Ovary (tissue), 9 donors: Measurements from ENCODE around the gene VPS13C. TPM values are rescaled to one million over a fixed set of nuclear protein-coding genes. Genes with fewer than 3 reads are reported as not detected.

Source experiments
- DNase-seq, 5 donors: peaks; one replicate each; pipeline ENCODE4 v3.0.0-alpha.2; 2019 to 2020
- H3K27ac ChIP-seq, 2 donors: fragments of 200-600 bp; one replicate each; pipeline versions ENCODE4 v1.5.1 to v1.8.0; 2019 to 2022
- H3K27me3 ChIP-seq: fragments of 200-600 bp; one replicate; pipeline ENCODE4 v1.8.0; 2022
- H3K36me3 ChIP-seq: fragments of 200-600 bp; sonication (generic); one replicate; pipeline ENCODE4 v1.5.1; 2019
- H3K4me1 ChIP-seq: one replicate; pipeline ENCODE4 v1.8.1; 2013; ENCODE audit warnings: mild to moderate bottlenecking, moderate library complexity; ENCODE audit not compliant: insufficient read depth
- H3K4me3 ChIP-seq: fragments of 200-600 bp; sonication (generic); one replicate; pipeline ENCODE4 v1.5.1; 2017
- H3K9me3 ChIP-seq, 2 donors: fragments of 200-600 bp in 1 of 2; sonication (generic) in 1 of 2; one replicate each; pipeline versions ENCODE4 v1.5.1 to v1.8.1; 2013 to 2019; ENCODE audit warnings: mild to moderate bottlenecking in 1 of 2, moderate library complexity in 1 of 2
- CTCF ChIP-seq, 3 donors: fragments of 450-650 bp in 2 of 3; fragments of 200-600 bp in 1 of 3; IDR thresholded peaks; one replicate each; pipeline versions ENCODE4 v1.5.1 to v1.8.0; 2016 to 2022; ENCODE audit warnings: antibody characterized with exemption in 3 of 3, mild to moderate bottlenecking in 1 of 3
- EP300 ChIP-seq: sonication (generic); formaldehyde crosslinking; IDR thresholded peaks from one replicate; pipeline ENCODE4 v1.6.1; 2017; ENCODE audit warnings: antibody characterized with exemption
- POLR2A ChIP-seq: fragments of 450-650 bp; IDR thresholded peaks from one replicate; pipeline ENCODE4 v1.6.1; 2017; ENCODE audit warnings: antibody characterized with exemption, mild to moderate bottlenecking, moderate library complexity
- WGBS, 3 donors: extraction: QIAGEN DNeasy Blood & Tissue Kit in 1 of 3; methylation state at CpG; one replicate each; pipeline versions ENCODE4 v1.1.5 to v1.1.7; 2013 to 2017; 5-methylcytosine and 5-hydroxymethylcytosine counted together
- intact Hi-C, 4 donors: fragments of 100-400 bp; cut with DNase I; formaldehyde crosslinking; loops; one replicate each; pipeline versions ENCODE4 v1.11.0 to v1.15.1; 2022 to 2023
- polyA plus RNA-seq, 2 donors: library from polyadenylated mRNA; stranded (reverse); fragments of 200-250 nt in 1 of 2; fragments of 350-450 nt in 1 of 2; fragmentation: Illumina TruSeq in 1 of 2; extraction: RNeasy Lipid Tissue Mini Kit (QIAGEN cat#74804) in 1 of 2; gene quantifications; one replicate each; pipeline ENCODE4 v1.2.3, GENCODE V29; 2013 to 2014
- total RNA-seq, 7 donors: library from RNA; depleted of rRNA in 2 of 7; stranded (reverse); fragments of >200 nt in 2 of 7; fragmentation: NEBNext Ultra II Directional in 3 of 7; extraction: Animal tissue kit (Norgen Biotek cat#: 25700) in 3 of 7; gene quantifications; one replicate each; pipeline versions ENCODE4 v1.1.0 to v1.2.4, GENCODE V29; 2016 to 2023
- donor health status: DM: no; HTN: no; CAD: no; lungs with moderate emphysema.
- donor health status: DM: no; HTN: no; CAD: no.
- donor health status: Bipolar disorder and iron deficiency.
- donor health status: DM: yes; HTN: yes; CAD: no.
- donor health status: DM: no; HTN: no; CAD: no.
- donor health status: DM: yes; HTN: yes; CAD: no.

The VPS13C gene
- total and polyA plus RNA-seq, 9 donors, result 19.4 to 78.1 (median 68.4) TPM

- Histone ChIP-seq H3K9me3 (no peaks in the 10 kb centered on the region), H3K27me3 (no peaks in the 10 kb centered on the region), H3K36me3 (no peaks in the 10 kb centered on the region), H3K27ac (no peak overlapping the region), H3K4me1 (no peaks in the 10 kb centered on the region), H3K4me3 (no peak overlapping the region)
- TF ChIP-seq CTCF (IDR thresholded peaks at IDR 0.05), result no peak
- intact Hi-C loops, result no loop called here
- WGBS, 3 donors, result 72 to 86% (median 74%) methylated on average over 9 of the region's 9 CpGs
- no peak for DNase-seq
Measured at GRCh38 chr15:61820212-61820611, 240.0 kb downstream of the VPS13C start.

- 66 to 78% (median 71%) methylated on average over 9 of the region's 9 CpGs for WGBS, 3 donors
Measured at GRCh38 chr15:61819386-61819785, 240.9 kb downstream of the VPS13C start.

GRCh38 chr15:61818801-61819200 is 241.4 kb downstream of the VPS13C start:
- intact Hi-C loops, result no loop called here
- H3K27me3 ChIP-seq, result no peaks in the 10 kb centered on the region
- DNase-seq, result no peak
- no peak overlapping the region for H3K4me3 ChIP-seq
- no peaks in the 10 kb centered on the region for H3K9me3 ChIP-seq
- 95 to 100% (median 96%) methylated on average over 2 of the region's 2 CpGs for WGBS, 3 donors
- H3K27ac ChIP-seq, result no peak overlapping the region
- TF ChIP-seq POLR2A, result no peak
- TF ChIP-seq CTCF (IDR thresholded peaks at IDR 0.05), result no peak
- no peak for TF ChIP-seq EP300
- H3K4me1 ChIP-seq, result no peaks in the 10 kb centered on the region
- no peaks in the 10 kb centered on the region for H3K36me3 ChIP-seq

More at GRCh38 chr15:61819386-61819785, 240.9 kb downstream of the VPS13C start:
- intact Hi-C loops, result no loop called here
- Histone ChIP-seq H3K4me1 (no peaks in the 10 kb centered on the region), H3K9me3 (no peaks in the 10 kb centered on the region), H3K27ac (no peak overlapping the region), H3K27me3 (no peaks in the 10 kb centered on the region), H3K36me3 (no peaks in the 10 kb centered on the region), H3K4me3 (no peak overlapping the region)
- TF ChIP-seq EP300 (no peak), CTCF (IDR thresholded peaks at IDR 0.05) (no peak), POLR2A (no peak)
- no peak for DNase-seq

- WGBS, 3 donors, result 78 to 87% (median 85%) methylated on average over 7 of the region's 7 CpGs
- TF ChIP-seq CTCF (IDR thresholded peaks at IDR 0.05), result no peak
- no peak for TF ChIP-seq POLR2A
- no peak for TF ChIP-seq EP300
- H3K4me1 ChIP-seq, result no peaks in the 10 kb centered on the region
Measured at GRCh38 chr15:61816856-61817255, 243.4 kb downstream of the VPS13C start.

More at GRCh38 chr15:61816856-61817255, 243.4 kb downstream of the VPS13C start:
- Histone ChIP-seq H3K27ac (no peak overlapping the region), H3K27me3 (no peaks in the 10 kb centered on the region), H3K36me3 (no peaks in the 10 kb centered on the region), H3K9me3 (no peaks in the 10 kb centered on the region), H3K4me3 (no peak overlapping the region)
- no peak for DNase-seq
- intact Hi-C loops, result no loop called here
